RWPE2 (cell line): Measurements from ENCODE around the gene ANK3.

Experiments used
- ATAC-seq: fragments of 200-7000 bp; cut with Tn5 transposase; 3 replicates; pipeline ENCODE4 v1.9.1; 2021; ENCODE audit warnings: low read depth
- DNase-seq: peaks from one replicate; pipeline ENCODE4 v3.0.0-alpha.2; 2020; ENCODE audit warnings: low spot score
- H3K27ac ChIP-seq: fragments of 450-650 bp; 2 replicates; pipeline ENCODE4 v1.5.1; 2017; ENCODE audit warnings: mild to moderate bottlenecking; ENCODE audit not compliant: poor library complexity, severe bottlenecking
- H3K27me3 ChIP-seq: fragments of 250-450 bp; sonication (Bioruptor Pico); 2 replicates; pipeline ENCODE4 v1.5.1; 2021; ENCODE audit warnings: mild to moderate bottlenecking, moderate library complexity; ENCODE audit not compliant: insufficient read depth, poor library complexity, severe bottlenecking
- H3K36me3 ChIP-seq: fragments of 250-450 bp; sonication (Bioruptor Pico); 2 replicates; pipeline ENCODE4 v1.5.1; 2020; ENCODE audit warnings: low read depth, mild to moderate bottlenecking, moderate library complexity
- H3K4me1 ChIP-seq: fragments of 250-450 bp; sonication (Bioruptor Pico); 2 replicates; pipeline ENCODE4 v1.5.1; 2021; ENCODE audit warnings: mild to moderate bottlenecking, moderate library complexity; ENCODE audit not compliant: insufficient read depth, poor library complexity, severe bottlenecking
- H3K4me3 ChIP-seq: fragments of 250-450 bp; sonication (Bioruptor Pico); 2 replicates; pipeline ENCODE4 v1.5.1; 2021; ENCODE audit warnings: mild to moderate bottlenecking, moderate library complexity; ENCODE audit not compliant: severe bottlenecking
- H3K9me3 ChIP-seq: fragments of 250-450 bp; sonication (Bioruptor Pico); 2 replicates; pipeline ENCODE4 v1.5.1; 2021; ENCODE audit warnings: mild to moderate bottlenecking, moderate library complexity; ENCODE audit not compliant: severe bottlenecking
- TF ChIP-seq, protein P1 (sequence below): fragments of 450-650 bp; IDR thresholded peaks from one replicate; pipeline ENCODE4 v1.5.1; 2017; ENCODE audit warnings: mild to moderate bottlenecking, moderate library complexity; ENCODE audit not compliant: poor library complexity, severe bottlenecking

The ANK3 gene

GRCh38 chr10:60235001-60235400 lies 154.7 kb downstream of the ANK3 start:
- no peak for DNase-seq
- Histone ChIP-seq H3K36me3 (no peaks in the 10 kb centered on the region), H3K4me1 (peaks cover 3% of the 10 kb centered on the region), H3K27ac (no peak overlapping the region), H3K9me3 (no peaks in the 10 kb centered on the region), H3K4me3 (no peak overlapping the region), H3K27me3 (no peaks in the 10 kb centered on the region)
- no peak for ATAC-seq
- TF ChIP-seq, protein P1, sequence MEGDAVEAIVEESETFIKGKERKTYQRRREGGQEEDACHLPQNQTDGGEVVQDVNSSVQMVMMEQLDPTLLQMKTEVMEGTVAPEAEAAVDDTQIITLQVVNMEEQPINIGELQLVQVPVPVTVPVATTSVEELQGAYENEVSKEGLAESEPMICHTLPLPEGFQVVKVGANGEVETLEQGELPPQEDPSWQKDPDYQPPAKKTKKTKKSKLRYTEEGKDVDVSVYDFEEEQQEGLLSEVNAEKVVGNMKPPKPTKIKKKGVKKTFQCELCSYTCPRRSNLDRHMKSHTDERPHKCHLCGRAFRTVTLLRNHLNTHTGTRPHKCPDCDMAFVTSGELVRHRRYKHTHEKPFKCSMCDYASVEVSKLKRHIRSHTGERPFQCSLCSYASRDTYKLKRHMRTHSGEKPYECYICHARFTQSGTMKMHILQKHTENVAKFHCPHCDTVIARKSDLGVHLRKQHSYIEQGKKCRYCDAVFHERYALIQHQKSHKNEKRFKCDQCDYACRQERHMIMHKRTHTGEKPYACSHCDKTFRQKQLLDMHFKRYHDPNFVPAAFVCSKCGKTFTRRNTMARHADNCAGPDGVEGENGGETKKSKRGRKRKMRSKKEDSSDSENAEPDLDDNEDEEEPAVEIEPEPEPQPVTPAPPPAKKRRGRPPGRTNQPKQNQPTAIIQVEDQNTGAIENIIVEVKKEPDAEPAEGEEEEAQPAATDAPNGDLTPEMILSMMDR = no peak

DNA sequence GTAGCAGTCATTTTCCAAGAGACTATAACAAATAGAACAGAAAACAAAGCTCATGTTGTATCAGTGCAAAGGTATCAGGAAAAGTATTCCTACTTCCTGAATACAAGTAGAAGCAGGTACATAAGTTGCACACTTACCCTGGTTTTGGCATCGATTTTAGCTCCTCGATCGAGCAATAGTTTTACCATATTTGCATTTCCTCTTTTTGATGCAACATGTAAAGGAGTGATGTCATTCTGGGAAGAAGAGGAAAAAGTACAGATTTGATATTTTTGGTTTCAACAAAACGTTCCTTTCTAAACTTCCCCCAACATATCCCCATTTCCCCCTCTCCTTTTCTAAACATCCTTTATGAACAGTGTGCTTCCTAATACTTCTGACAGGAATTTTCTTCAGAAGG lies 155.1 kb downstream of the ANK3 start:
- no peak for ATAC-seq
- H3K36me3 ChIP-seq = no peaks in the 10 kb centered on the region
- H3K4me1 ChIP-seq = peaks cover 3% of the 10 kb centered on the region
- H3K4me3 ChIP-seq = no peak overlapping the region
- H3K9me3 ChIP-seq = no peaks in the 10 kb centered on the region
- no peak overlapping the region for H3K27ac ChIP-seq
- no peak for DNase-seq
- TF ChIP-seq, protein P1 = no peak
- H3K27me3 ChIP-seq = no peaks in the 10 kb centered on the region

DNA sequence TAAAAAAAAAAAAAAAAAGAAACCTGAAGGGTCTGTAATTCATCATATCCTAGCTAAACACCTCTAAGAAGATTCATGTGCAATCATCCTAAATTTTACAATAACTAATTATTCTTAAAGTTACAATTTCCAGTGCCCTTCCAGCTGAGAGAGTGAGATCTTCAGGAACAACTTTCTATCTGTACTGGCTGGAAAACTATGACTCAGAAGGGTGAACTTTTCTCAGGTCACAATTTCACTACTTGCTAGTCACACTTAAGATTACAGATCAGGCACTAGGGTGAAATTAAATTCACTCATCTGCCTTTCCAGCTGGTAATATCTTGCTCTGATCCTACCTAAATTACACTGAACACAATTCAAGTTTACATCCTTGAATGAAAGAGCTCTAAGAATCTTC lies 158.8 kb downstream of the ANK3 start:
- Histone ChIP-seq H3K4me1 (no peaks in the 10 kb centered on the region), H3K4me3 (no peak overlapping the region), H3K36me3 (no peaks in the 10 kb centered on the region), H3K27ac (no peak overlapping the region), H3K9me3 (no peaks in the 10 kb centered on the region), H3K27me3 (no peaks in the 10 kb centered on the region)
- DNase-seq = no peak
- no peak for ATAC-seq
- TF ChIP-seq, protein P1 = no peak

GRCh38 chr10:60224066-60224705 lies 165.5 kb downstream of the ANK3 start:
- H3K27me3 ChIP-seq = no peaks in the 10 kb centered on the region
- ATAC-seq = no peak
- H3K27ac ChIP-seq = no peak overlapping the region
- H3K9me3 ChIP-seq = no peaks in the 10 kb centered on the region
- H3K36me3 ChIP-seq = no peaks in the 10 kb centered on the region
- no peak for DNase-seq
- H3K4me3 ChIP-seq = no peak overlapping the region
- TF ChIP-seq, protein P1 = no peak
- no peaks in the 10 kb centered on the region for H3K4me1 ChIP-seq

DNA sequence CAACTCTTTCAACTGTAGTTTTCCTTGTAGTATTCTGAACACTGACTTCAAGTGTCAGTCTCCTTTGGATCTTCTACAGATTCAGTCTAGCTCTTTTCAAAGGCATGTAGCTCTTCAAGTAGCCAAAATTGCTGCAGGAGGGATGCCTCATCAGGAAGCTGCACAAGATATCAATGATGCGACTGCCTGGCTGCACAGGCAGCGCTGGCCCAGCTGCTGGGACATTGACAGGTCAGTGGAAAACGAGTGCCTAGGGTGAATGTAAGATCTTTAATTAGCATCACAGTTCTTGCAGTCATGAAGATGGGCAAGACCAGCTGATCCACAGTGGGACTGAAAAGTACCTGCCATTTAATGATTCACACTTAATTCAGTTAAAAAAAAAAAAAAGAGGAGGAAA lies 167.6 kb downstream of the ANK3 start:
- no peak for ATAC-seq
- DNase-seq = no peak
- Histone ChIP-seq H3K4me1 (no peaks in the 10 kb centered on the region), H3K9me3 (no peaks in the 10 kb centered on the region), H3K36me3 (no peaks in the 10 kb centered on the region), H3K27ac (no peak overlapping the region), H3K27me3 (no peaks in the 10 kb centered on the region), H3K4me3 (no peak overlapping the region)
- TF ChIP-seq, protein P1 = no peak
